H9 (cell line): ENCODE measurements around the gene VNN1. TPM values are rescaled to one million over a fixed set of nuclear protein-coding genes. Genes with fewer than 3 reads are reported as not detected.

Source experiments
- DNase-seq: peaks from one replicate; pipeline ENCODE4 v3.0.0-alpha.2; 2017
- H2AFZ ChIP-seq: one replicate; pipeline ENCODE4 v1.6.1; 2013; ENCODE audit warnings: mild to moderate bottlenecking, low read length, control low read depth, moderate library complexity
- H2AK5ac ChIP-seq: 2 replicates; pipeline ENCODE4 v1.6.1; 2013; ENCODE audit warnings: low read length, control low read depth, mixed read lengths; ENCODE audit not compliant: insufficient read length
- H2BK120ac ChIP-seq: one replicate; pipeline ENCODE4 v1.6.1; 2013; ENCODE audit warnings: low read depth, mild to moderate bottlenecking, low read length, control low read depth, inconsistent platforms; ENCODE audit not compliant: poor library complexity, severe bottlenecking
- H2BK12ac ChIP-seq: 2 replicates; pipeline ENCODE4 v1.6.1; 2013; ENCODE audit warnings: low read length, control low read depth, mixed read lengths, low read depth; ENCODE audit not compliant: insufficient read length
- H2BK15ac ChIP-seq: 2 replicates; pipeline ENCODE4 v1.6.1; 2013; ENCODE audit warnings: low read depth, low read length, control low read depth
- H2BK20ac ChIP-seq: one replicate; pipeline ENCODE4 v1.6.1; 2013; ENCODE audit warnings: low read depth, mild to moderate bottlenecking, low read length, control low read depth, inconsistent platforms; ENCODE audit not compliant: poor library complexity, severe bottlenecking
- H2BK5ac ChIP-seq: 2 replicates; pipeline ENCODE4 v1.6.1; 2013; ENCODE audit warnings: low read length, control low read depth, mixed read lengths; ENCODE audit not compliant: insufficient read length
- H3K14ac ChIP-seq: 2 replicates; pipeline ENCODE4 v1.6.1; 2013; ENCODE audit warnings: low read length, control low read depth; ENCODE audit not compliant: insufficient read depth
- H3K18ac ChIP-seq: 2 replicates; pipeline ENCODE4 v1.6.1; 2013; ENCODE audit warnings: low read depth, mild to moderate bottlenecking, mixed read lengths, low read length, control low read depth; ENCODE audit not compliant: insufficient read length
- H3K23ac ChIP-seq: 2 replicates; pipeline ENCODE4 v1.6.1; 2013; ENCODE audit warnings: low read length, control low read depth, mixed read lengths, low read depth; ENCODE audit not compliant: insufficient read length
- H3K23me2 ChIP-seq: 2 replicates; pipeline ENCODE4 v1.6.1; 2013; ENCODE audit warnings: low read depth, mild to moderate bottlenecking, mixed read lengths, low read length, control low read depth; ENCODE audit not compliant: insufficient read length, poor library complexity, severe bottlenecking
- H3K27ac ChIP-seq: 2 replicates; pipeline ENCODE4 v1.5.1; 2013; ENCODE audit warnings: low read length, control low read depth, mixed read lengths, low read depth; ENCODE audit not compliant: insufficient read length
- H3K27me3 ChIP-seq: 2 replicates; pipeline ENCODE4 v1.6.1; 2013; ENCODE audit warnings: low read length, control low read depth, inconsistent platforms; ENCODE audit not compliant: insufficient read depth
- H3K4ac ChIP-seq: 2 replicates; pipeline ENCODE4 v1.6.1; 2013; ENCODE audit warnings: low read depth, mild to moderate bottlenecking, control low read depth, inconsistent platforms, low read length, moderate library complexity
- H3K4me1 ChIP-seq: 2 replicates; pipeline ENCODE4 v1.6.1; 2013; ENCODE audit warnings: low read length, control low read depth, inconsistent platforms; ENCODE audit not compliant: insufficient read depth
- H3K4me2 ChIP-seq: 2 replicates; pipeline ENCODE4 v1.6.1; 2013; ENCODE audit warnings: low read length, control low read depth, mixed read lengths; ENCODE audit not compliant: insufficient read length, insufficient read depth
- H3K56ac ChIP-seq: 2 replicates; pipeline ENCODE4 v1.6.1; 2013; ENCODE audit warnings: low read depth, mild to moderate bottlenecking, mixed read lengths, low read length, control low read depth; ENCODE audit not compliant: insufficient read length
- H3K79me1 ChIP-seq: 2 replicates; pipeline ENCODE4 v1.6.1; 2013; ENCODE audit warnings: low read depth, mild to moderate bottlenecking, moderate library complexity, low read length, control low read depth, inconsistent platforms; ENCODE audit not compliant: insufficient read depth, poor library complexity, severe bottlenecking
- H3K79me2 ChIP-seq: 2 replicates; pipeline ENCODE4 v1.6.1; 2013; ENCODE audit warnings: low read length, control low read depth, inconsistent platforms; ENCODE audit not compliant: insufficient read depth
- H3K9ac ChIP-seq: 2 replicates; pipeline ENCODE4 v1.6.1; 2013; ENCODE audit warnings: low read length, control low read depth, mixed read lengths; ENCODE audit not compliant: insufficient read length; ENCODE audit errors: extremely low read depth
- H3K9me3 ChIP-seq: one replicate; pipeline ENCODE4 v1.6.1; 2013; ENCODE audit warnings: low read depth, low read length, inconsistent platforms; ENCODE audit not compliant: control insufficient read depth
- H3T11ph ChIP-seq: one replicate; pipeline ENCODE4 v1.6.1; 2013; ENCODE audit warnings: mild to moderate bottlenecking, low read length, control low read depth, inconsistent platforms
- H4K20me1 ChIP-seq: one replicate; pipeline ENCODE4 v1.6.1; 2013; ENCODE audit not compliant: control insufficient read depth, insufficient read length, insufficient read depth
- H4K5ac ChIP-seq: 2 replicates; pipeline ENCODE4 v1.6.1; 2013; ENCODE audit warnings: low read depth, mild to moderate bottlenecking, mixed read lengths, low read length, control low read depth; ENCODE audit not compliant: insufficient read length
- H4K8ac ChIP-seq: replicated peaks from 2 replicates; pipeline ENCODE4 v1.6.1; 2013; ENCODE audit warnings: low read length, control low read depth, mixed read lengths, low read depth; ENCODE audit not compliant: insufficient read length
- H4K91ac ChIP-seq: 2 replicates; pipeline ENCODE4 v1.6.1; 2013; ENCODE audit warnings: low read depth, mild to moderate bottlenecking, moderate library complexity, mixed read lengths, low read length, control low read depth; ENCODE audit not compliant: insufficient read length
- H3K27ac Mint-ChIP-seq, 3 experiments: 2 replicates in 2 of 3; 3 replicates in 1 of 3; pipeline ENCODE4 v1.8.0; 2020 to 2021; ENCODE audit warnings: mixed read lengths in 3 of 3, mild to moderate bottlenecking in 1 of 3, moderate library complexity in 1 of 3
- H3K27me3 Mint-ChIP-seq: 2 replicates; pipeline ENCODE4 v1.8.0; 2021; ENCODE audit warnings: low read depth, mild to moderate bottlenecking, moderate library complexity, mixed read lengths
- H3K36me3 Mint-ChIP-seq, 3 experiments: 2 replicates in 2 of 3; 3 replicates in 1 of 3; pipeline ENCODE4 v1.8.0; 2020 to 2021; ENCODE audit warnings: low read depth in 3 of 3, mixed read lengths in 3 of 3; ENCODE audit not compliant: insufficient read depth in 1 of 3
- H3K4me1 Mint-ChIP-seq, 2 experiments: 2 replicates each; pipeline ENCODE4 v1.8.0; 2020; ENCODE audit warnings: mixed read lengths in 2 of 2
- H3K4me3 Mint-ChIP-seq, 2 experiments: 2 replicates in 1 of 2; 3 replicates in 1 of 2; pipeline ENCODE4 v1.8.0; 2020 to 2021; ENCODE audit warnings: mild to moderate bottlenecking in 2 of 2, mixed read lengths in 2 of 2, moderate library complexity in 1 of 2
- H3K9me3 Mint-ChIP-seq, 2 experiments: 2 replicates in 1 of 2; 3 replicates in 1 of 2; pipeline ENCODE4 v1.8.0; 2020; ENCODE audit warnings: mild to moderate bottlenecking in 2 of 2, mixed read lengths in 2 of 2, moderate library complexity in 1 of 2
- WGBS: extraction: QIAGEN DNeasy Blood & Tissue Kit; methylation state at CpG from one replicate; pipeline ENCODE4 v1.1.7; 2013; ENCODE audit warnings: missing lambda C conversion rate, low lambda C conversion rate, mixed read lengths; ENCODE audit not compliant: insufficient read length; ENCODE audit errors: extremely low coverage; 5-methylcytosine and 5-hydroxymethylcytosine counted together
- total RNA-seq: library from RNA; stranded (reverse); gene quantifications from 2 replicates; pipeline ENCODE4 v1.2.1, GENCODE V29; 2021
- TF ChIP-seq, protein P1 (sequence below): fragments of 200-600 bp; sonication (generic); conservative IDR thresholded peaks from 3 replicates; pipeline ENCODE4 v1.8.0; 2021; ENCODE audit warnings: antibody characterized with exemption, mild to moderate bottlenecking

The VNN1 gene
- total RNA-seq, 1 experiment from 2014 or later = not detected

DNA sequence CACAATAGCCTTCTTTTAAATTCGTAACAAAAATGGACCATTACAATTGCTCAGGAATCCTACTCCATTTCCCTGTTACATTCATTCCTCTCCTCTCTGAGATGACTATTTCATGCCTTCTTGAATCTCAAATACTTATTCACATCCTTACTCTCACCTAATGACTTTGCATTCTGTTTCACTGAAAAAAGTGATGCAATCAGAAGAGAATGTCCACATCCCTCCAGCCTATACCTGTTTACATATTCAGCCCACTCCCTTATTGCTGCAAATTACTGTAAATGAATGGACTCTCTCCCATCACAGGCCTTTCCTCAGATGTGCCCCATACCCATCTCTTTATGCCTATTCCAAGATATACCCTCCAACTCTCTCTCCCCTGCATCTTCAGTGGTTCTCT, 63.4 kb downstream of the VNN1 start:
- no peak overlapping the region for H3K9ac ChIP-seq
- H3K79me2 ChIP-seq = no peaks in the 10 kb centered on the region
- no peak overlapping the region for H2BK120ac ChIP-seq
- H2AFZ ChIP-seq = no peak overlapping the region
- H3K79me1 ChIP-seq = no peaks in the 10 kb centered on the region
- Mint-ChIP-seq H3K36me3 (no peaks in the 10 kb centered on the region), H3K27me3 (no peaks in the 10 kb centered on the region), H3K4me1 (no peaks in the 10 kb centered on the region), H3K27ac (no peak overlapping the region), H3K9me3 (no peaks in the 10 kb centered on the region), H3K4me3 (no peak overlapping the region)
- no peak overlapping the region for H2BK5ac ChIP-seq
- H3K4me2 ChIP-seq = no peak overlapping the region
- no peak overlapping the region for H3K56ac ChIP-seq
- no peak for DNase-seq
- no peaks in the 10 kb centered on the region for H4K20me1 ChIP-seq
- H3K4me1 ChIP-seq = no peaks in the 10 kb centered on the region
- H4K91ac ChIP-seq = no peak overlapping the region
- H4K5ac ChIP-seq = no peak overlapping the region
- no peaks in the 10 kb centered on the region for H3K27me3 ChIP-seq
- no peak overlapping the region for H3K27ac ChIP-seq
- no peak overlapping the region for H3K18ac ChIP-seq
- H2BK15ac ChIP-seq = no peak overlapping the region
- no peak overlapping the region for H3K14ac ChIP-seq
- H3T11ph ChIP-seq = no peak overlapping the region
- no peaks in the 10 kb centered on the region for H3K23me2 ChIP-seq
- no CpG with 5 or more reads among the region's 1 CpG for WGBS
- TF ChIP-seq, protein P1, sequence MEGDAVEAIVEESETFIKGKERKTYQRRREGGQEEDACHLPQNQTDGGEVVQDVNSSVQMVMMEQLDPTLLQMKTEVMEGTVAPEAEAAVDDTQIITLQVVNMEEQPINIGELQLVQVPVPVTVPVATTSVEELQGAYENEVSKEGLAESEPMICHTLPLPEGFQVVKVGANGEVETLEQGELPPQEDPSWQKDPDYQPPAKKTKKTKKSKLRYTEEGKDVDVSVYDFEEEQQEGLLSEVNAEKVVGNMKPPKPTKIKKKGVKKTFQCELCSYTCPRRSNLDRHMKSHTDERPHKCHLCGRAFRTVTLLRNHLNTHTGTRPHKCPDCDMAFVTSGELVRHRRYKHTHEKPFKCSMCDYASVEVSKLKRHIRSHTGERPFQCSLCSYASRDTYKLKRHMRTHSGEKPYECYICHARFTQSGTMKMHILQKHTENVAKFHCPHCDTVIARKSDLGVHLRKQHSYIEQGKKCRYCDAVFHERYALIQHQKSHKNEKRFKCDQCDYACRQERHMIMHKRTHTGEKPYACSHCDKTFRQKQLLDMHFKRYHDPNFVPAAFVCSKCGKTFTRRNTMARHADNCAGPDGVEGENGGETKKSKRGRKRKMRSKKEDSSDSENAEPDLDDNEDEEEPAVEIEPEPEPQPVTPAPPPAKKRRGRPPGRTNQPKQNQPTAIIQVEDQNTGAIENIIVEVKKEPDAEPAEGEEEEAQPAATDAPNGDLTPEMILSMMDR = no peak
- no peak overlapping the region for H3K4ac ChIP-seq
- no peak overlapping the region for H4K8ac ChIP-seq
- H2AK5ac ChIP-seq = no peak overlapping the region
- H3K9me3 ChIP-seq = no peaks in the 10 kb centered on the region
- H2BK12ac ChIP-seq = no peak overlapping the region
- H2BK20ac ChIP-seq = no peak overlapping the region
- no peak overlapping the region for H3K23ac ChIP-seq
